Ureter (tissue), 1 donor: ENCODE results near the gene STMN1. TPM values are rescaled to one million over a fixed set of nuclear protein-coding genes. Genes with fewer than 3 reads are reported as not detected.
A peak's percentile ranks its signal among the peaks of the same experiment; 100 is the strongest.

Experiments
- DNase-seq: peaks from one replicate; pipeline ENCODE4 v3.0.0-alpha.2; 2020; ENCODE audit warnings: low spot score
- total RNA-seq: library from RNA; stranded (reverse); gene quantifications from one replicate; pipeline ENCODE4 v1.2.4, GENCODE V29; 2023
- donor health status: DM: yes; HTN: yes; CAD: no.

The STMN1 gene
- total RNA-seq, 1 donor from 2014 or later = 31.2 TPM

DNA sequence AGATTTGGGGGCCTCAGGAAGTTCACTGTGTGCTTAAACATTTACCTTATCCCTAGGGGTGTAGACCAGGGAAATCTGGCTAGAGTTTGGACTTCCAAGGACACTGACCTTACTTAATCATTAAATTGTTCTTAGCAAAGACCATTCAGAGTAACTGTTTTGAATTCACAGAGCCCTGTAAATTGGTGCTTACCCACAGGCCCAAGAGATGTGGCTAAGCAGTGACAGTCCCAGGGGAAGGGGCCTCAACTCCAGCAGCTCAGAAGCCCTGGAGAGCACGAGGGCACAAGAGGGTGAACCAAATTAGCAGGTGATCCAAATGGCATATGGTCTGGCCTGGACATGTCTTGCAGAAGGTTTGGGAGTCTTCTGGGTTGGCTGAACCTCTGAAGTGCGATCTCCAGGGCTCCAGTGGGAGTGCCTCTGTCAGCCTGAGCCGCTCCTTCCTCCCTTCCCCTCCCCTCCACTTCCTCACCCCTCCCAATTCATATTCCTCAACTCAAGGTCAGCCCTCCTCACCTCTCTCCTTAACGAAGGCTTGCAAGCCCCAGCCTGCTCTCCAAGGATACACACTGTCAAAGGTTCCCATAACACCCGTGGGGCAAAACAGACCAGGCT is 35.0 kb downstream of the STMN1 start:
- DNase-seq = peak; percentile 69

DNA sequence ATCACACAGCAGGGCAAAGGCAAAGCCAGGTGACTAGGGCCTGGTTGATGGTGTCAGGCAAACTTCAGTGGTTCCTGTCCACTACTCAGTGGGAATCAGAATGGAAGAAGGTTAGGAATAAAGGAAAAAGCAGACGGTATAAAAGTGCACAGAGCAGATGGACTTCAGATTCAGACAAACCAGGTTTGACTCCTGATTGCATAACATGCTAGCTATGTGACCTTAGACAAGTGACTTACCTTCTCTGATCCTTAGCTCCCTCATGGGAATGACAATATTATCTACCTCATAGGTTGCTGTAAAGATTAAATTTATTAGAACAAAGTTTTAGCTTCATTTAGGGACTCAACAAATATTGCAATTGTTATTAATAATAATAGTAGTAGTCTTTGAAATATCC is 35.6 kb downstream of the STMN1 start:
- DNase-seq = no peak

DNA sequence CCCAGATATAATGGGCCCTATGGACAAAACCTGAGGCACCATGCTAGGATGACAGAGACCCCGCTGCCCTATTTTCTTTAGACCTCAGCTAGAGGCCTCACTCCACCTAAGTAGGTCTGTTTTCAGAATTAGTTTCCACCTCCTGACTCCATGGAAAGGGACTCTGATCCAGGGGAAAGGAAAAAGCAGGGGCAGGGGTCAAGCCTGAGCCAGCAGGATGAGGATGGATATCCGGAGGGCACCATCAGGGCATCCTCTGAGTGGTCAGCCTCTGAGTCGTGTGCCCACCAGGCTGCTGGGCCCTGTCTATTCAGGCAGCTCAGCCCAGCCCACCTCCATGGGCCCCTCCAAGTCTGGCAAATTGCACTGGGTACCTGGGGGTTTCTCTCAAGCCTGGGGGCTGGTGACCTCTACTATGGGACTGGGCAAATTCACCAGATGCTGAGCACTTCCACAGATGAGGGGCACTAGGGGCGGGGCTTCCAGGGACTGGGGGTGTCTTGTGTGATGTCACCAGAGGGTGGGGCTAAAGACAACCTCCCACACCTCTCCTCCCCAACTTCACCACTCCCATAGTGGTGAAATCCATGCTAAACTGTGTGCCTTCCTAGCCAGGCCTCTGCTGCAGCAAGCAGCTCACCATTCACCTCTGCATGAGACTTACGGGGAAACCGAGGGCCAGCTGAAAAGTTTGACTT is 36.2 kb downstream of the STMN1 start:
- no peak for DNase-seq

DNA sequence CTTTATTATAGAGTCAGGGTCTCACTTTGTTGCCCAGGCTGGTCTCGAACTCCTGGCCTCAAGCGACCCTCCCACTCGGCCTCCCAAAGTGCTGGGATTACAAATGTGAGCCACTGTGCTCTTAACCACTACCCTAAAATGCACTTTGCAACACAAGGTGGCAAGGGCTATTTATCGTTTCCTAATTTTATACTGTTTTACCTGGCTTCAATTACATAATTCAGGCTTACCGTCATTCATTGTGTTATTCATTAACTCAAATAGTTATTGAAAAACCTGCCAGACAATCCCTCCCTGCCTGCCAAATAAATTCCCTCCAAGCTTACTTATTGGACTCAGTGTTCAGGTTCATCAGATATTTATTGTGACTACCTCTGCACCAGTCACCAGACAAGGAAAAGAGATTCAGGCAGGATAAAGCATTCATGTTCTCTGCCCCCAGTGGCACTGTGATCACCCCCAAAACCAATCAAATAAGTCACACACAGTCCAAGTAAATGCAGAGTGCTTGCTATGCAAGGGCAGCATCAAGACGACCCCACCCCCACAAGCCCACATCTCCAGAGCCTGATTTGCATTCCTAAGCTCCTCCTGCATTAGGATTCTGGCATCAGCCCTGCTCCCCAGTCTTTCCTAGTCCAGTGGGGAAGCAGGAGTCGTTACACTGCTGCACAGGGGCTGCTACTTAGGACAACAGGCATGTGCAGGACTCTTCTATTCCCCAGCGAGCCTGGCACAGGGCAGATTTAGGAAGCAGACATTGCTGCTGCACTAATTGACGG is 38.8 kb downstream of the STMN1 start:
- DNase-seq = peak; percentile 43

DNA sequence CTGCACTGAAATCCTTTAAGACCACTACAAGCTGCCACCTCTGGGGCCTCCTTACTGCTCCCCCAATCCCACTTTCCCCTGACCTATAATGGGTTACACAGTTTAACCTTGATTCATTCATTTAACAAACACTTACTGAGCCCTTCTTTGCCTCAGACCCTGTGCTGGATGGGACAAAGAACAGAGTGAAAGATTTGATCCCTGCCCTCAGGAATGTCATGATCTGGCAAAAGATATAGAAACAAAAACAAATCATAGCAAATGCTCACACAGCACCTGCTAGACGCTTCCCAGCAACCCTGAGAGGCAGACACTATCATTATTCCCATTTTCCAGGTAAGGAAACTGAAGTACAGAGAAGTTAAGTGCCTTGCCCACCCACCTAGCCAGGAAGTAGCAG is 39.9 kb downstream of the STMN1 start:
- peak; percentile 20 for DNase-seq

DNA sequence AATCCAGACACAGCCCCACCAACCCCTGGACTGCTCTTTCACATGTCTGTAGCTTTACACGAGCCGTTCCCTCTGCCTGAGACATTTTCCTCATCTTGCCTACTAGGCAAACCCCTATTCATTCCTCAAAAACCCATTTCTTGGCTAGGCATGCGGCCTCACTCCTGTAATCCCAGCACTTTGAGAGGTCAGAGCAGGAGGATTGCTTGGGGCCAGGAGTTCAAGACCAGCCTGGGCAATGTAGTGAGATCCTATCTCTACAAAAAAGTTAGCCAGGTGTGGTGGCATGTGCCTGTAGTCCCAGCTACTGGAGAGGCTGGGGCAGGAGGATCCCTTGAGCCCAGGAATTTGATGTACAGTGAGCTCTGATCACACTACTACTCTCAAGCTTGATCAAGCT is 41.8 kb downstream of the STMN1 start:
- no peak for DNase-seq

DNA sequence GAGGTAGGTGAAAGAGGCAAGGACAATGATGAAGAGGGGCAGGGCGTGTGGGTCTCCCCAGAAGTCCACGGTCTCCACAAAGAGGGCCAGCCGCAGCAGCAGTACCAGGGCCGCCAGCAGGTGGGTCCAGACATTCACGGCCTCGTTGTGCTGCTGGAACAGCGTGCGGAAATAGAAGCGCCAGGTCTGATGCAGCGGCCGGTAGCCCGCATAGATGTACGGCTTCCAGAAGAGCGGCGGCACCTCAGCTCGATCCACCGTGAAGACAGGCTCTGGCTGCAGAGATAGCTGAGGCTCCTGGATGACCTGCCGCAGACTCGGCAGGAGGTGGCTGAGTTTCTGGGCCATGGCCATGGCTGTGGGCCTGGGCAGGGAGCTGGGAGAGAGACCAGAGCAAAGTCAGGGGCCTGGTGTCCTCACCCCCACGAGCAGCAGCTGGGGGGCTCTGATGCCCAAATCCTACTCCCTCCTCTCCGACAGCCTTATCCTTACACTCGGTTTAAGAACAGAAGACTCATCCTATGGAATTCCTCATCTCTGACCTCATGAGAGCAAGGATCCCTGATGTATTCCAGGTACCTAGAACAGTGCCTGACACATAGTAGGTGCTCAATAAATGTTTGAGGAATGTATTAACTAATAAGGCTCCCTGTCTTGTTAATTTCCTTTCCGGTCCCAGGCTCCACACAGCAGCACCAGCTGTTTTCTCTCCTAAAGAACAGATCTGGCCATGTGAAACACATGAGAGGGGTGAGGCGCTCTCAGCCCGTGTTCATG is 42.5 kb downstream of the STMN1 start:
- DNase-seq = peak; percentile 42

DNA sequence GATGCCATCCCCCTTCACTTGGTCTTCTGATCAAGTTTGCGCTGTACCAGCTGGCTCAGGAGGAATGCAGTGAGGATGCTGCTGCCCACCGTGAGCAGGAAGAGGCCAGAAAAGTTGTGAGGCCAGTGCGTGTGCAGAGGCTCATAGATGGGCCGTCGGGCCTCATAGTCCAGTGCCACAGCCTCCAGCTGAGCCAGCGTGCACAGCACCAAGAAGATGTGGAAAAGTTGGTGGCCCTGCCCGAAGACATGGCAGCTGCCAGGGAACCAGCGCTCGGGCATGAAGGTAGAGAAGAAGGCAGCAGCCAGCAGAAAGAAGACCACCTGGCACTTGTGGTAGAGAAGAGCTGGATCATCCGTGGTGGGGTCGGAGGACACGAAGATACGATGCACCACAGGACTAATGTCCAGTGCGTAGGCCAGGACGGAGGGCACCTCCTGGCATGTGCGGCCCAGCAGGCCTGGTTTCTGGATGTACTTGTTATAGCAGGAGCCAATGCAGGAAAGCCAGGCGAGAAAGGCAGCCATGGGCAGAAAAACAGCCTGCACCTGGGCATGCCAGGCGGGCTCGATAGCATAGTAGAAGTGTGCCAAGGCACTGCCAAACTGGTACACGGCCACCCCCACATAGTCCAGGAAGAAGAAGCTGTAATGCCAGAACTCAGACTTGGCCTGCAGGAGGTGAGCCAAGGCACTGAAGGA is 43.3 kb downstream of the STMN1 start:
- peak; percentile 38 for DNase-seq

DNA sequence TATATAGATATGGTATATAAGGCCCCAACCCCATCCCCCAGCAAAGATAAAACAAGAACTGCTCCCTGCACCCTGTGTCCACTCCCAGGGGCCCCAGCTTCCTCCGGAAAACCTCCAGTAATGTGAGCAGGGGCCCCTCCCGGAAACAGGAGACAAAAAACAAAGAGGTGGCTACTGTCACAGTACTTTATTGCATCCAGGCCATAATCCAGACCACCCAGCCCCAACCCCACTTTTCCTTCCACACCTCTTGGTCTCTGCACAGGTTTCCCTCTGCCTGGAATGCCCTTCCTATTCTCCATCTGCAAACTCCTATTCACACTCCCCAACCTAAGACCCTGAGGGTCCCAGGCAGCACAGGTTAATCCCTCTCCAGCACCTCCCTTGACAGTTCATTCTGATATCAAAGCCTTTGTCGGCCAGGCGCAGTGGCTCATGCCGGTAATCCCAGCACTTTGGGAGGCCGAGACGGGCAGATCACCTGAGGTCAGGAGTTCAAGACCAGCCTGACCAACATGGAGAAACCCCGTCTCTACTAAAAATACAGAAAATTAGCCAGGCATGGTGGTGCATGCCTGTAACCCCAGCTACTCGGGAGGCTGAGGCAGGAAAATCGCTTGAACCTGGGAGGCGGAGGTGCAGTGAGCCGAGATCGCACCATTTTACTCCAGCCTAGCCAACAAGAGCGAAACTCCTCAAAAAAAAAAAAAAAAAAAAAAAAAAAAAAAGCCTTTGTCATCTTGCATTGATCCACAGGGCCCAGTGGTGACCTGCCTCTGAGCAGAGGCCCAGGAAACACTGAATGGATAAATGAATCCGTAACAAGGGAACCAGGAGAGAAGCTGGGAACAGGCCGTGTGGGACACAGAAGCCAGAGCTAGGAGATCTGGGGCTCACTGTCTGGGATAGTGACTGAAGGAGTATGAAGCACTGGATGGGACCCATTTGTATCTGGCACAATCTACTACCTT is 44.6 kb downstream of the STMN1 start:
- no peak for DNase-seq

DNA sequence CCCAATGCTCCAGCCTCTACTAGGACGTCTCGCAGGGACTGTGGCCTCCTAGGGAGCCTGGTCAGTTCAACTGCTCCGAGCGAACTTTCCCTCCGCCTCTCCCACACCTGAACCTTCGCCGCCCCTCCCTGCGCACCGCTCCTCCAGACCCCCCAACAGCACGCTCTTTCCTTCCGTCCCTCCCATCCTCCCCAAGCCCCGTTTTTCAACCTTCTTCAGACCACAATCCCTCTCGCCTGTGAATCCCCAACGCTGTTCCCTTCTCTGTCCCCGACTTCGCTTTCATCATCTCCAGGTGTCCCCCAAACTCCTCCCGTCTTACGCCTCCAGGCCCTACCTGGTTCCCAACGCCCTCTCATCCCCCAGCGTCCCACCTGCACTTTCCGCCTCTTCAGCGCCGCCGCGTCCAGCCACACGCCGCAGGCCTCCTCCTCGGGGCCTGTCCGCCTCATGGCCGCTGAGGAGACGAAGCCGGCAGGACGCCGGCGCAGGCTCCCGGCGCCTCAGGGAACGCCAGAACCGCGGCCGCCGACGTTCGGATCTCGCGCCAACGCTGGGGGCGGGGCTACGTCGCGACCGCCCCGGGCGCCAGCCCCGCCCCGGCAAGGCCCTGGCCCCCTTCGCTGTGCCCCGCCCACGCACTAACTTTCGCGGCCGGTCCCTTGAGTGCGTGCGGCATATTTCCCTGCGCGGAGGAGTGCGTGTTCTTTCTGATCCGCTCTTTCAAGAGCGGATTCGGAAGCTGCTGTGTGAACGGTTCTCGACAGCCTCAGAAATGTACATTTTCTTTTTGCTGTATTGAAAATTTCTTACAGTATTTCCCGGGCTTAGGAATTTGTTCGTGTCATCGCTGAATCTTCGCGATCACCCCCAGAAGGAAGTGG is 47.1 kb downstream of the STMN1 start, which contains the start of gene AUNIP:
Gene AUNIP (minus strand): TSS at position 552 of the 884 bp plus-strand sequence. CDS start 100 bp downstream, at position 452.
- DNase-seq = peak; percentile 88

DNA sequence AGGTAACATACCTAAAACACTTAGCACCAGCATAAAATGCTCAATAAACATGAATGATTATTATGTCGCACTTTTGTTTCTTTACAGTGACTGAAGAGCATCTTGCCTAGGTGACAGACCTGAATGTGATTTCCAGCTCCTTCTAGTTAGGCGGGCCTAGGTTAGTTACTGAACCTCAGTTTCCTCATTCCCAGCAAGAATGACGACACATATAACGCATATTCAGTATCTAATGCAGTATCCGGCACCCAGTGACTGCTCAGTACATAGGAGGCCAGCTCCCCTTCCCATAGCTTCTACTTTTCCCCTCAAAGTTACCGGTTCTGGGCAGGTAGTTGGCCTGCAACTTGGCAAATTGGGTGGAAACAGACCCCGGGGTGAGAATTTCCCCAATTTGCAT is 47.7 kb downstream of the STMN1 start:
- DNase-seq = no peak

DNA sequence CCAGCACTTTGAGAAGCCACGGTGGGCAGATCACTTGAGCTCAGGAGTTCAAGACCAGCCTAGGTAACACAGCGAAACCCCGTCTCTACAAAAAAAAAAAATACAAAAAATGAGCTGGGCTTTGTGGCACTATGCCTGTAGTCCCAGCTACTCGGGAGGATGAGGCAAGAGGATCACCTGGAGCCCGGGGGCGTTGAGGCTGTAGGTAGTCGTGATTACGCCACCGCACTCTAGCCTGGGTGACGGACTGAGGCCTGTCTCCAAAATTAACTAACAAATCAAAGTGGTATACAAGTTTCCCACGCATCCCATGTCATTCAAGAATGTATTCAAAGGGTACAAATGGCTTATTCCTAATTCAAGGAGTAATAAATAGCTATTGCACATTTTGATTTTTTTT is 49.4 kb downstream of the STMN1 start:
- no peak for DNase-seq

DNA sequence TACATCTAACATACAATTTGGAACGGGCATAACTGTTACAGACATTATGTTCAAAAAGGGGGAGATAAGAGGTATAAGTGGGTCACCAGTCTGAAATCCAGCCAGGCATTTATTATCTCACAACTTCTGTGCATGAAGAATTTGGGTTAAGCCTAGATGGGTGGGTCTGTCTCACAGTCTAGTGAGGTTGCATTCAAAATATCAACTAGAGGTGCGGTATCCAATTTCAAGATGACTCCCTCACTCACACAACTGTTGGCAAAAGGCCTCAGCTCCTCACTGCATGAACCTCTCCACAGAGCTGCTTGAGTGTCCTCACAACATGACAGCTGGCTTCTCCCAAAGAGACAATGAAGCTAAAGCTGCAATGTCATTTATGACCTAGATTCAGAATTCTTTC is 51.7 kb downstream of the STMN1 start:
- no peak for DNase-seq

Other genes with a start within 250 kb of the STMN1 start
- gene SELENON, start 106.2 kb downstream of the STMN1 start, total RNA-seq = 85.2 TPM
- 66.9 TPM for gene MTFR1L, start 86.5 kb downstream of the STMN1 start, total RNA-seq
- 0.91 TPM for gene AUNIP, start 47.0 kb downstream of the STMN1 start, total RNA-seq
- 60.8 TPM for gene PAQR7, start 30.7 kb downstream of the STMN1 start, total RNA-seq
- gene PAFAH2, start 91.6 kb upstream of the STMN1 start, total RNA-seq = 12.3 TPM
- 0.23 TPM for gene EXTL1, start 115.4 kb upstream of the STMN1 start, total RNA-seq
- 20.6 TPM for gene SLC30A2, start 139.7 kb upstream of the STMN1 start, total RNA-seq
- 0.49 TPM for gene TRIM63, start 161.2 kb upstream of the STMN1 start, total RNA-seq
- 21.8 TPM for gene PDIK1L, start 205.4 kb upstream of the STMN1 start, total RNA-seq